Stimulated activated CD4-positive, alpha-beta T cell treated with anti-CD3 and anti-CD28 coated beads, Interleukin-1b, Interleukin-23, amount 100 ng/mL, for 4 hours (primary cell): ENCODE data around the gene MSN.
"Not testable (repeated sequence)": the region's sequence is repeated elsewhere in the genome, so short reads cannot be mapped to it uniquely, and the experiment has no call there.

Experiments
- DNase-seq, 2 donors: peaks; one replicate each; pipeline ENCODE4 v3.0.0-alpha.2; 2020; ENCODE audit warnings: low read depth in 2 of 2

Gene MSN

DNA sequence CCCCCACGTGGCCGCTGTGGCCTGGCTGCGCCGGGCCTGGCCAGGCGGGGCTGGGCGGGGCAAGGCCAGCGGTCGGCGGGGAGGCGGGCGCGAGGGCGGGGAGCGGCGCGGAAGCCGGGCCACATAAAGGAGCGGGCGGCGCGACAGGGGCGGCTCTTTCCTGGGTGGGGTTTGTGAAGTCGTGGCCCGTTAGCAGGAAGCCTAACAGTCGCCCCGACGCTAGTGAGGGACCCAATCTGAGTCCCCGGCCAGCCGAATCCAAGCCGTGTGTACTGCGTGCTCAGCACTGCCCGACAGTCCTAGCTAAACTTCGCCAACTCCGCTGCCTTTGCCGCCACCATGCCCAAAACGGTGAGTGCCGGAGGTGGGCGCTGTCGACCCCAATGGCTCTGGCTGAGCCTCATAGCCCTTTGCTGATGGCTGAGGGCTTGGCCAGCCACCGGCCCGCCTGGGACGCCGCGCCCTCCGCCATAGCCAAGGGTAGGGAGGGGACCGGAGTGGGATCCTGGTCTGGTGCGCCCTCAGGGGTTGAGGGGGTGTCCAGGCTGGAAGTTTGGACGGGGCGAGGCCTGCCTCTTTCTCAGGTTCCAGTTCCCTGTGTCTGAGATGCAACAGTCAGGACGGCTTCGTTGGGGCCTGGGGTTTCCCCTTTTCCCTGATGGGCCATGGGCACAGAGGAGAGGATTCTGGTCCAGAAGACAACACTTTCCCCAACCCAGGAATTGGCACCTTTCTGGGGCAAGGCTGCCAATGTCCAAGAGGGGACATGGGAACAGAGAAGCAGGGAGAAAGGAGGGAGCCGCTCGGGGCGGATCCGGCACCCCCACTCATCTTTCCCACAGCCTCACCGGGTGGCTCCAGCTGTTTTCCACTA lies at the start of gene MSN:
Gene MSN, plus strand, starts transcription at position 152 of the 874 bp plus-strand sequence. Its CDS starts 188 bp downstream, at position 340.
- DNase-seq: peak; percentile 56 to 69

DNA sequence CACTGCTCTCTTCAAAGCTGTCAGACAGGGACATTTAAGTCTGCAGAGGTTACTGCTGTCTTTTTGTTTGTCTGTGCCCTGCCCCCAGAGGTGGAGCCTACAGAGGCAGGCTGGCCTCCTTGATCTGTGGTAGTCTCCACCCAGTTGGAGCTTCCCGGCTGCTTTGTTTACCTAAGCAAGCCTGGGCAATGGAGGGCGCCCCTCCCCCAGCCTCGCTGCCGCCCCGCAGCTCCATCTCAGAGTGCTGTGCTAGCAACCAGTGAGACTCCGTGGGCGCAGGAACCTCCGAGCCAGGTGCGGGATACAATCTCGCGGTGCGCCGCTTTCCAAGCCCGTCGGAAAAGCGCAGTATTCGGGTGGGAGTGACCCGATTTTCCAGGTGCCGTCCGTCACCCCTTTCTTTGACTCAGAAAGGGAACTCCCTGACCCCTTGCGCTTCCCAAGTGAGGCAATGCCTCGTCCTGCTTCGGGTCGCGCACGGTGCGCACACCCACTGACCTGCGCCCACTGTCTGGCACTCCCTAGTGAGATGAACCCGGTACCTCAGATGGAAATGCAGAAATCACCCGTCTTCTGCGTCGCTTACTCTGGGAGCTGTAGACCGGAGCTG lies 47.3 kb upstream of the MSN start:
- DNase-seq: not testable (repeated sequence)

DNA sequence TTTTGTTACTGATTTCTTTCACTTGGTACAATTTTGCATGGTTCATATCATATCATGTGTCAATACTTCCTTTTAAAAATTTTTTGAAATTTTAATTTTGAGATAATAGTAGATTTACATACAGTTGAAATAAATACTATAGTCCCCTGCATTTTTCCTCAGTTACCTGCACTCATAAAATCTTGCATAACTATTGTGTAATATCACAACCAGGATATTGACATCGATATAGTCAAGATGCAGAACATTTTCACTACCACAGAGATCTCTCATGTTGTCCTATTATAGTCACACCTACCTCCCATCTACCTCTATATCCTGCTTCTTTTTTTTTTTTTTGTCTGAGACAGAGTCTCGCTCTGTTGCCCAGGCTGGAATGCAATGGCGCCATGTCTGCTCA lies 36.7 kb upstream of the MSN start:
- no peak for DNase-seq

DNA sequence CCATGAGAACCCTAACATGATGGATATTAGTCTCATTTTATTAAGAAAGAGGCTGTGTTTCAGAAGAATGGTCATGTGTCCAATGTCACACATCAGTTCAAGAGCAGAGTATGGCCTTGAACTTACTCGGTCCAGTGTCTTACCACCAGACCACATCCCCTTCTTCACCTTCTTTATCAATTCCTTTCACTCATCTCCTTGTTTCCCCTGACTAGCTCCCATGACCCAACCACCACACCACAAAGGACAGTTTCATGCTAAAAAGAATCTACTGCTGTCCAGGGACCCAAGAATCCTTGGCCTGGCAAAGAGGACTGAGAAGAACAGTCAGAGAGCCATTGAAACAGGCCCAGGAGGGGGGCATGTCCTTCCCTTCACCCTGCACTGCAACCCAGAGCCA lies 33.6 kb upstream of the MSN start:
- no peak for DNase-seq

DNA sequence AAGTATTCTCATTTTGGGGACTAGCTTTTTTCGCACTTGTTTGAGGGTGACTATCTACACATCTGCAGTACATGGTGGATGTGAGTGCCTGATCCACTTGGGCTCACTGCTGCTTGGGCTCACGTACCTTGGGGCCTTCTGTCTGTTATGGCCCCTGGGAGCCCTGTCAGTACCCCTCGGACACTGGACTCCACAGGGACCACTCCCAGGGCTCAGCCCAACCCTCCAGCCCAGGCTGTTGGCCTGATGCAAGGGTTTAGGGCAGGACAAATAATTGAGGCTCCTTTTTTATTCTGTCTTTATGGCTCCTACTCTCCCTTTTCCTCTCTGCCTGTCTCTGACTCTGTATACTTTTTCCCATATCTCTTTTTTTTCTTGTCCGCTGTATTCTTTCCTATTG lies 32.7 kb upstream of the MSN start:
- DNase-seq: no peak

DNA sequence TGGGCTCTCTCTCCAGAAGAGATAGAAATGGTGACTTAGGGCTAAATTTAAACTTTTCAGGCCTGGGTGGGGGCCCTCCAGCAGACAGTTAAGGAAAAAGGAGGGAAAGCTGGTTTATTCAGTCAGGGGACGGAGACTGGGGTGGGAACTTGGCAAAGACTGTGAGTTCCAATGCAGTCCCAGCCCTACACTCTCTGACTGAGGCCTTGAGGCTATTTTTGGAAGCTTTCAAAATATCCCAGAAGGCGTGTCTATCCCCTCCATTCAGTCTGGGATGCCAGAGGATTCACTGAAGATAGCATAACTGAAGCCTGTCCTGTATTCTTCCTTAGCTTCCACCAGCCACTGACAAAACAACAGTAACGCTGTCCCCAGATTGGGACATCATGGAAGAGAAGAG lies 32.1 kb upstream of the MSN start:
- DNase-seq: no peak

DNA sequence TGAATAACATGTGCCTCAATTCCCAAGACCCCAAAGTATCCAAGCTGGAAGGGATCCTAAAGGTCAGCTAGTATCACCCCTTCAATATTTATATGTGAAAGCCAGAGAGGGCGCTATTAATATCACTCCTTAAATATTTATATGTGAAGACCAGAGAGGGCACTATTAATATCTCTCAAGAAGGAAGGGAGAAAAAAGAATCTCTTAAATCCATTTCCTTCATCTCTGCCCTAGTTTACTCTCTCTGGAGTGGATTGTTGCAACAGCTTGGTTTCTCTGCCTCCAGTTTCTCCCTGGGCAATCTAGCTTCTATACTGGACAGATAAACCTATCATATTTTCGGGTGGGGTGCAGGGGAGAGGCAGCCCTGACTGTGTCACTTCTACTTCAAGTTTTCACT lies 31.6 kb upstream of the MSN start:
- DNase-seq: no peak

DNA sequence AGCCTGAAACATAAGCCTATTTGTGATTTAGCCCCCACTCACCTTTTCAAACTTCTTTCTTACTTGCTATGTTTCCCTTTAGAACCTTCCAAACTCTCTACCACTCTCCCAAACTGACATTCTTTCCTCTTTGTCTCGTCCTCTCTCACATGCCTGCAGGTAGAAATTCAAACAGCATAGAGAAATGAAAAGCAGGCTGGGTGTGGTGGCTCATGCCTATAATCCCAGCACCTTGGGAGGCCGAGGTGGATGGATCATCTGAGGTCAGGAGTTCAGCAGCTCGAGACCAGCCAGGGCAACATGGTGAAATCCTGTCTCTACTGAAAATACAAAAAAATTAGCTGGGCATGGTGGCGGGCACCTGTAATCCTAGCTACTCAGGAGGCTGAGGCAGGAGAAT lies 31.2 kb upstream of the MSN start:
- DNase-seq: not testable (repeated sequence)

DNA sequence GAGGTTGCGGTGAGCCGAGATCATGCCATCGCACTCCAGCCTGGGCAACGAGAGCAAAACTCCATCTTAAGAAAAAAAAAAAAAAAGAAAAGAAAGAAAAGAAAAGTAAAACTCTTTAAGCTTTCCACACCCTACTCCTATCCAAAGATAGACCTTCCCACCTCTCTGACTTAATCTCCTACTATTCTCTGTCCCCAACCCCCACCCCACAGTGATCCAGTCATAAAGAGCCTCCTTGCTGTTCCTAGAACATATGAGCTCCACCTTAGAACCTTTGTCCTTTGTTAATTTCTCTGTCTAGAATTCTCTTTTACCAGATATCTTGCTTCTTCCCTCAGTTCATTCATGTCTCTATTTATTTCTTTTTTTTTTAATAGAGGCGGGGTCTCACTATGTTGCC lies 30.1 kb upstream of the MSN start:
- DNase-seq: no peak

DNA sequence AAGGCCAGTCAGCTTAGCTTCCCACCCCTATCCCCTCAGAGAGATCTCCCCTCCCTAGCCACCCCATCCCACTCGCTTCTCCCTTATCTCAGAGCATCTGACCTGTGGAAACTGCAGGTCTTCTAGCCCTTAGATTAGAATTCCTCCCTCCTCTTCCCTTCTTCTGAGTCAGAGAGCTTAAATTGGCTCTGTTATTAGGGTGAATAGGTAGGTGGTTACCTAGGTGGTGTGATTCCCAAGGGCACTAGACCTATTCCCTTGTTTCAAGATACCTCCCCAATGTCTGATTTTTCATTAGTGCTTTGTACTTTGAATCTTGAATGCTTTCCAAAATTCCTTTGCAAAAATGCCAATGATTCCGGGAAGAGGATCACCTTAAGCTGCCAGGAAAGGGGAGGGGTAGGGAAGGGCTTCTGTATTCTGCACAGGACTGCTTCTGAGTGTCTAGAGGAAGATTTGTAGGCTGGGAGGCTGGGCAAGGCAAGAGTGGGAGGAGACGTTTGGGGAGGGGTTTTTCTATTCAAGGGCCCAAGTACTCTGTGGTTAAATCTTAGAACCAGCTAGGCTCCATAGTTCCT lies 24.5 kb upstream of the MSN start:
- no peak for DNase-seq

DNA sequence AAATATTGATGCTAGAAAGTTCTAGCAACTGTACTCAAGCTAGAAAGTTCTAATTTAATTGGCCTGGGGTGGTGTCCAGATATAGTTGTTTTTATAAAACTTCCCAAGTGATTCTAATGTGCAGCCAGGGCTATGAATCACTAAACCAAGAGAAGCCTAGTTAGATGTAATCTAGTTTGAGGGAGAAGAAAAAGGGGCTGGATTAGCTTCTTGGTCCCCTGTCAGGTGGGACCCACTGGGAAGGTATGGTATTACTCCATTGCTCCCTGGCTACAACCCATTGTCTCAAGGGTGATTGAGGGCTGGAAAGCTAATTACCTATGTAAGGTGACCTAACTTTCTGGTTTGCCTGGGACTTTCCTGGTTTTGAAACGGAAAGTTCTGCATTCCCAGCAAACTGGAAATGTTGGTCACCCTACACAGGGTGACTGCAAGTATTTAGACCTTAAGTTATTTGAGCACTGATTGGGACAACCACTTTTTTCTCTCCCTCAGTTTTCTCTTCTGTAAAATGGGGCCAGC lies 23.9 kb upstream of the MSN start:
- DNase-seq: no peak

DNA sequence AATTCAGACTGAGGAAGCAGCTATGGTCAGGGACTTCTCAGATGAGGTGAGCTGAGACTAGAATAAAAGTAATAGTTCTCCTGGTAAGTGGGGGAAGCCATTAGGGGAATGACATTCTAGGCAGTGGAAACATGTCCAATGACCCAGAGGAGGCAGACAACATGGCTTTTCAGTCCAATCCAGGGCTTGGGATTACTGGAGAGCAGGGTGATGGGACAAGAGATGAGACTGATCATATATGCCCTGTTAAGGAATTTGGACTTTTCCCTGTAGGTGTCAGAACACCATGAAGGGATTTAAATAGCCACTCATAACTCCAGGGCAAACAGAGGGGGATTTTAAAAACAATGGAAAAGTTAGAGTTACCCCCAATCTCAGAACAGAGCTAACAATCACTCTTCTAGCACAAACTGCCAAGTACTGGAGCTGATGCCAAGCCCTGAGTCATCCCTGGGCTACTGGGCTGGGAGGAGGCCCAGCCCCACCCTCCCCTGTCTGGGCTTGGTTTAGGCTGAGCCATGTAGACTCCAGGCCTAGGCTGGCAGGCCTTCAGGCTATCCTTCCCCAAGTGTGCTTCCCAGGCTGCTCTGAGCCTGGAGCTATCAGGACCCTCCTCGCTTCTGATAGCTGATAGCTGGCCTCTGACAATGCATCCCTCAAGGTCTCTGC lies 22.7 kb upstream of the MSN start:
- no peak for DNase-seq

DNA sequence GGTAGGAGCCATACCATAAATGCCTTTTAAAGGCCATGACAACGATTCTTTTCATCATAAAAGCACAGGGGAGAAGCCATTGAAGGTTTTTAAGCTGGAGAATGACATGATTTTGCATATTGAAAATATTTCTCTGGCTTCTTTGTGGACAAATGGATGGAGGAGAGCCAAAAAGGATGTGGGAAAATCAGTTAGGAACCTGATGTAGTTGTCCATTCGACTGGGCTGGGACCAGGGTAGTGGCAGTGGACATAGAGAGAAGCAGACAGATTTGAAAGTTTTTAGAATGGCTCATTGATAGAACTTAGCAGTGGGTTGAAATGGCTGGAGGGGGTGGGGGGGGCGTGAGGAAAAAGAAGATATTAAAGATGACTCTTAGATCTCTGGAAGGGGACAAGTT lies 19.7 kb upstream of the MSN start:
- no peak for DNase-seq

DNA sequence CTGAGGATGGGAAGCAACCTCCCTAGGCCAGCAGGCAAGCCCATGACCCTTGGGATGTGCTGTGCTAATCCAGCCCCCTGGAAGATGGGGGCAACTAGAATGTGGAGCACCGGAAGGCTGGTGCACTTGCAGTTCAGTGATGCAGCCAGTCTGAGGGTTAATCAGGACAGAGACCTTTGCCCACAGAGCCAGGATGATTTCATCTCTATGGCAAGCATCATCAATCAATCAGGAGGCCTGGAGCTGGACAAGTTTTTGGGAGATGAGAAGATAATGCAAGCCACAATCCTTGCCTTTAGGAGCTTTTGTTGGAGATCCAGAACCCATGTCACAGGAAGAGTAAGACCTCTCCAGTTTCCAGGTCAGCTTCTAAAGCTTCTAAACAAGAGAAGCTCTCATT lies 15.4 kb upstream of the MSN start:
- DNase-seq: no peak

DNA sequence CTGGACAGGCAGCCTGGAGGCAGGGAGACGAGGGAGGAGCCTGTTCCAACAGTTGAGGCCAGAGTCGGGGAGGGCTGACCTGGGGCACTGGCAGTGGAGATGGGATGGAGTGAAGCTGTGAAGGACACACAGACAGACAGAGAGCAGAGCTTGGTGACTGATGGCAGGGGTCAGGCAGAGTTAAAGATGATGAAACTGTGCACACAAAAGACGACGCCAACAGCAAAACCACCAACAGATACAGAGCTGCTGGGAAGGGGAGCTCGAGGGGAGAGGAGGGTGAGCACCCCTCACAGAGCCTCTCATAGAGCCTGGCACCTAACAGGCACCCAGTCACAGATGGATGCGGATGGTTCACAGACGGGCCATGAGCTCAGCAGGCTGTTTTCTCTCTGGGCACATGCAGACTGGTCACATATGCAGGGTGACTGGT lies 10.4 kb upstream of the MSN start:
- not testable (repeated sequence) for DNase-seq

DNA sequence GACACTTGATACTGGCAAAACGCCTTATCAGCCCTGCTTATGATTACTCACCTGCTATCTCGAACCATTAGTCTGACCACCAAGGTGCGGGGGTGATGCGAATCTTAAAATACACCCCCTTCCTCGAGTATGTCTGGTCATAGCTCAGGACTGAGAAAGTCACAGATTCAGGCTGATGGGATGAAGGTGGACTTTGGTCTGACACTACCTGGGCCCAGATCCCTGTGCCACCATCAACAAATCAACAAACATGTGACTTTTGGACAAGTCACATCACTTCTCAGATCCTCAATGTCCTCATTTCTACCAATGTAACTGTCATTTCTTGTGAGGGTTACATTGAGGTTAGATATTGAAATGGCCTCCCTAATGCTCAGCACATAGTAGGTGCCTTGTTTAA lies 9.8 kb upstream of the MSN start:
- no peak for DNase-seq

DNA sequence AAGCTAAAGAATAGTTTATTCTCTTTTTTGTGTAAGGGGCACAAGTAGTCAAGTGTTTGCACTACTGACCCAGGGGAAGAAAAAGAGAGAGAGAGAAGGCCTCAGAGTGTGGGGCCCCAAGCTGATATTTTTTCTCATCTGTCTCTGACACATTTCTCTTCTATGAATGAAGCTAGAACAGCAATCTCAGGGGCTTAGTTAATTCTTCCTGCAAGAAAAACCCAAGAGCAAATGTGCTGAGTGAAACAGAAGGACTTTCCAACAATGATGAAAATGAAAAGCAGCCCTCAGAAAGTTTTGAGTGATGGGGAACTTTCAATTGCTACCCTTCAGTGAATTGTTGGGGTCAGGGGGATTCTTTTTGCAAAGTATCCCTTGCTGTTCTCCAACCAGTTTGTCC lies 9.2 kb upstream of the MSN start:
- no peak for DNase-seq

DNA sequence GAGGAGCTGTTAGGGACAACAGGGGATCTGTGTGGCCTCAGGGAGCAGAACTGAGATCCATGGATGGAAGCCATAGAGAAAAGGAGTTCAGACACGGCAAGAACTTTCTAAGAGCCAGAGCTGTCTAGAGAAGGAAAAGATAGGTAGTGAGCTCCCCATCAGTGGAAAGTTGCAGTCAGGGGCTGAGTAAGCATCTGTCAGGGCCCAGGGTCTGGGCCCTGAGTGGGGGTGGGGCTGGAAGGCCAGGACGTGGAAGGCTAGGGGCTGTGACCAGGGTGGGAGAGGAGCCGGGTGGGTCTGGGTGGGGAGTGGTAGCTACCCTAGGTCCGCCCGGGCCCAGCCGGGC lies 324 bp upstream of the MSN start:
- DNase-seq: no peak

DNA sequence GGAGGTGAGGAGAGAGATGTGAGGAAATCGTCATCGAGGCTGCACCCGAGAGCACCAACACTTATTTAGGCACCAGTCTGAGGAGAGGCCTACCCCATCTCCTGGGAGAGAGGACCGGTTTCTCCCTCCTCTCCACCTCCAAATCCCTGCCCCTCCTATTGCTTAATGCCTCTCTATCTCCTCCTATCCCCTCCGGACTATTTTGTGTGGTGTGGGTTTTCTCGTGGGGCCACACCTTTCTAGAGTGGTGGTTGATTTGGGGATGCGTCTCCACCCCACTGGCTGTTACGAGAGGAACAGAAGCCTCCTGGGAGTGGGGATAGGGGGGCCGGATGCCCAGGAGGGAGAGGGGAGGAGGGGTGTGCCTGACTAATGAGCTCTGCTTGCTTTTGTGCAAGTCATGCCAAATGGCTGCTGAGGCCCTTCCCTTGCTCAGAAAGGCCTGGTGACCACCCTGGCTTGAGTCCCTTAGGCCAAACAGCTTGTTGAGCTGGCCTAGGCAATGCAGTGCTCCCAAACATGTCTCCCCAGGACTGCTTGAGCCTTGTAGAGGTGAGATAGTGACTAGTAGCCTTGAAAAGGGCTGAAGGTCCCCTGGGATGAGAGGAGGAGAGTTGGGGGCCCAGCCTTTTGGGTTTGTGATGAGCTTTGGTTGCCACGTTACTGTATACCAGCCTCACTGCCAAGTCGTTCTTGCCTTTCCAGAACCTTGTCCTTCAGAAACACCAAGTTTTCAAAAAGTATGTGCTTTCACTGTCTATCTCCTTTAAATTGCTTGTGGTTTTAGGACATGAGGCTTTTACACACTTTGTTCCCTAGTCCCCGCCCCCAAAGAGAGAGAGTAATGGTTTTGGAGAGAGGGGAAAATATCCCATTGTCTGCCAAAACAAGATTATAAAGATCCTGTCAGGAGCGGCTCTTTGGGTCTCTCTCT lies 1.2 kb downstream of the MSN start:
- peak; percentile 27 to 37 for DNase-seq

DNA sequence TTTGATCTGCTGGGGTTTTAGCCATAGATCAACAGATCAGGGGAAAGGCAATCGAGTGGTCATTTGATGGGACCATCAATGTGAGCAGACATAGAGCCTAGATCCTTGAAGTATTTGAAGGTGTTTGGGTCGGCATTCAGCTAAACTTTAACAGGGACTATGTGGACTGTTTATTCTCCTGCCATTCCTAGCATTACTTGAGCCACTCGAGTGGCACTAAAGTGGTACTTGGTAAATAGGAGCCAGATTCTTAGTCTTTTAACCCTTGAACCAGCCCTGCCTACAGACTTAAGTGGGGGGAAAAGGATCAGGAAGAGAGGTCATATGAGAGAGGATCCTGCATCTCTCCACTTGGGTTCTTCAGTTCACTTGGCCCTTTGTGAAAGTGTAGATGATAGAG lies 3.8 kb downstream of the MSN start:
- no peak for DNase-seq

DNA sequence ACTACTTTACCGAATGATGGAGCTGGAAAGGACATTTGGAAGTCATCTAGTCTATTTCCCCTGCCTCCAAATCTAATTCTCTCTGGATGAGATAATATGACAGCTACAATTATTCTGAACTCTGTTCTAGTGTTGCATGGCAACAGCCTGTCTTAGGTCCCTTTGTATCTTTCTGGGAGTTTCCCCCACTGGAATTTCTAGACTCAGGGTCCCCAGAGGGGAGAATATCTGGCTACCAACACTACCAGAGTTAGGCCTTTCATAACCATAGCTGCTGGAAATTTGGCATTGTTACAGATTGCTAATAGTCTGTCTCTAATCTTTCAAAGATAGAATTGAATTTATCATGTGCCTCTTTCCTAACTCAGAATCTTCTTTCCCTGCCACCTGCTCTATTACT lies 4.5 kb downstream of the MSN start:
- DNase-seq: no peak
